DOHH2 (cell line): ENCODE results near the gene PDE1C.

Experiments
- H3F3A ChIP-seq: fragments of 200-600 bp; sonication (generic), shearing (Covaris generic); 2 replicates; pipeline ENCODE4 v1.6.0; 2016; ENCODE audit warnings: antibody characterized with exemption, mild to moderate bottlenecking; ENCODE audit not compliant: control insufficient read depth, insufficient read depth
- H3K27ac ChIP-seq: fragments of 200-600 bp; sonication (generic); 2 replicates; pipeline ENCODE4 v1.5.1; 2014; ENCODE audit warnings: low read depth, mild to moderate bottlenecking, low read length, moderate library complexity
- H3K27me3 ChIP-seq: fragments of 200-600 bp; sonication (generic); 2 replicates; pipeline ENCODE4 v1.6.1; 2014; ENCODE audit warnings: mild to moderate bottlenecking, low read length, mixed read lengths; ENCODE audit not compliant: control insufficient read depth
- H3K36me3 ChIP-seq: fragments of 200-600 bp; sonication (generic); 2 replicates; pipeline ENCODE4 v1.6.1; 2014; ENCODE audit warnings: mild to moderate bottlenecking, low read length, moderate library complexity, mixed read lengths; ENCODE audit not compliant: control insufficient read depth
- H3K4me1 ChIP-seq: fragments of 200-600 bp; sonication (generic); 2 replicates; pipeline ENCODE4 v1.6.1; 2014; ENCODE audit warnings: mild to moderate bottlenecking, low read length, mixed read lengths; ENCODE audit not compliant: control insufficient read depth
- H3K4me2 ChIP-seq: fragments of 200-600 bp; sonication (generic); 2 replicates; pipeline ENCODE4 v1.6.0; 2014; ENCODE audit warnings: mild to moderate bottlenecking, low read length, moderate library complexity
- H3K4me3 ChIP-seq: fragments of 200-600 bp; sonication (generic); 2 replicates; pipeline ENCODE4 v1.5.1; 2014; ENCODE audit warnings: mild to moderate bottlenecking, low read length, mixed read lengths
- H3K79me2 ChIP-seq: fragments of 200-600 bp; sonication (generic); 2 replicates; pipeline ENCODE4 v1.6.1; 2014; ENCODE audit warnings: mild to moderate bottlenecking, low read length, mixed read lengths; ENCODE audit not compliant: control insufficient read depth
- H3K9me2 ChIP-seq: fragments of 200-600 bp; sonication (generic); replicated peaks from 2 replicates; pipeline ENCODE4 v1.6.1; 2014; ENCODE audit warnings: mild to moderate bottlenecking, low read length, mixed read lengths; ENCODE audit not compliant: control insufficient read depth
- H3K9me3 ChIP-seq: fragments of 200-600 bp; sonication (generic); 2 replicates; pipeline ENCODE4 v1.6.1; 2014; ENCODE audit warnings: antibody characterized with exemption, low read length, mixed read lengths; ENCODE audit not compliant: control insufficient read depth, insufficient read depth
- H4K20me1 ChIP-seq: fragments of 200-600 bp; sonication (generic); 2 replicates; pipeline ENCODE4 v1.6.0; 2014; ENCODE audit warnings: low read depth, mild to moderate bottlenecking, antibody characterized with exemption, low read length, moderate library complexity; ENCODE audit not compliant: control insufficient read depth, insufficient read depth
- CTCF ChIP-seq: fragments of 200-600 bp; sonication (generic); IDR thresholded peaks from one replicate; pipeline ENCODE4 v1.5.1; 2014; ENCODE audit warnings: antibody characterized with exemption, mild to moderate bottlenecking, low read depth, low read length; ENCODE audit not compliant: poor library complexity, severe bottlenecking
- EZH2phosphoT487 ChIP-seq: fragments of 200-600 bp; sonication (generic); IDR thresholded peaks from 2 replicates; pipeline ENCODE4 v1.6.1; 2017; ENCODE audit warnings: borderline replicate concordance, mild to moderate bottlenecking, antibody characterized with exemption, low read length, moderate library complexity, mixed read lengths

Gene PDE1C

GRCh38 chr7:32070406-32071360 is at the start of gene PDE1C:
TSS of gene PDE1C (minus strand) at chr7:32070407.
- Histone ChIP-seq H3K36me3 (no peaks in the 10 kb centered on the region), H3K4me2 (no peak within 1 kb of the TSS), H3K4me1 (no peaks in the 10 kb centered on the region), H3K27me3 (no peaks in the 10 kb centered on the region), H3K4me3 (no peak within 1 kb of the TSS), H3K9me3 (no peaks in the 10 kb centered on the region), H3K9me2 (no peaks in the 10 kb centered on the region), H3K79me2 (no peaks in the 10 kb centered on the region), H3K27ac (no peak within 1 kb of the TSS), H3F3A (no peaks in the 10 kb centered on the region), H4K20me1 (no peaks in the 10 kb centered on the region)
- TF ChIP-seq EZH2phosphoT487 (no peak), CTCF (no peak)

GRCh38 chr7:32119790-32120196 is 49.6 kb upstream of the PDE1C start:
- Histone ChIP-seq H3K9me3 (peaks cover 9% of the 10 kb centered on the region; the same call in 1 of the 2 replicates), H3K4me1 (no peaks in the 10 kb centered on the region), H3K79me2 (no peaks in the 10 kb centered on the region), H3K27me3 (no peaks in the 10 kb centered on the region), H4K20me1 (no peaks in the 10 kb centered on the region), H3K27ac (no peak overlapping the region), H3F3A (no peaks in the 10 kb centered on the region), H3K9me2 (no peaks in the 10 kb centered on the region), H3K36me3 (no peaks in the 10 kb centered on the region), H3K4me3 (no peak overlapping the region), H3K4me2 (no peak overlapping the region)
- TF ChIP-seq EZH2phosphoT487 (no peak), CTCF (no peak)

GRCh38 chr7:32117837-32118236 is 47.6 kb upstream of the PDE1C start:
- no peaks in the 10 kb centered on the region for H3K27me3 ChIP-seq
- peaks cover 6% of the 10 kb centered on the region; the same call in 1 of the 2 replicates for H3K9me3 ChIP-seq
- H4K20me1 ChIP-seq = no peaks in the 10 kb centered on the region
- no peaks in the 10 kb centered on the region for H3F3A ChIP-seq
- no peaks in the 10 kb centered on the region for H3K9me2 ChIP-seq
- H3K4me3 ChIP-seq = no peak overlapping the region
- no peak overlapping the region for H3K4me2 ChIP-seq
- no peaks in the 10 kb centered on the region for H3K79me2 ChIP-seq
- no peak for TF ChIP-seq CTCF
- TF ChIP-seq EZH2phosphoT487 = no peak
- no peak overlapping the region for H3K27ac ChIP-seq
- no peaks in the 10 kb centered on the region for H3K4me1 ChIP-seq
- no peaks in the 10 kb centered on the region for H3K36me3 ChIP-seq
